ENCODE results near the gene INTS12. TPM values are rescaled to one million over a fixed set of nuclear protein-coding genes. Genes with fewer than 3 reads are reported as not detected.

Gene INTS12
- total and polyA plus RNA-seq, 2 of the 8 experiments (the other 6 are each of a cell fraction or from before 2014, with no cell fraction given), result 12.3 to 14.1 TPM

DNA sequence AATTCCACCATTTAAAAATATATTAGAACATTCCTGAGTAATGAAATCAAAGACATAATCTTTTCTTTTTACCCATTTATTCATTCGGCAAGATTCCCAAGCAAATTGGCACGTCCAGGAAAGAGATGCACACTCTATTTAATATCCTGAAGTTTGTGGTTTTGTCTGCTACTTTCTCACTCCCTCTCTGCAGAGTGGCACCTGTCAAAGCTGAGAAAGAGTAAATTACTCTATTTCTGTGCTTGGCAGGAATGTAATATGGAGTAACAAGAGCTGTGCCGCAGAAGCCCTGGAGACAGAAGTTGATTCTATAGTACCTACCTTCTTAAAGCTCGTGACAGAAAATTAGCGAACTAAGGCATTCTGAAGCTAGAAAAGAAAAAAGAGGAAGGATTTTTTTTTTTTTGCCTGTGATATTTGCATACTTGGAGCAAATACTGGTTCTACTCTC lies 5.6 kb upstream of the INTS12 start (continued):
- no peak for TF ChIP-seq CBX8 (IDR thresholded peaks at IDR 0.05; ENCODE audit: borderline replicate concordance, low read depth, low read length)
- TF ChIP-seq JUN (IDR thresholded peaks at IDR 0.05; ENCODE audit: low read depth, low read length), result no peak
- TF ChIP-seq POLR2A (IDR thresholded peaks at IDR 0.05; ENCODE audit: control extremely low read depth in 1 of 2, low read depth in 2 of 2, low read length in 2 of 2), result no peak
